H9 (cell line): ENCODE results near the gene DIP2C. TPM values are rescaled to one million over a fixed set of nuclear protein-coding genes. Genes with fewer than 3 reads are reported as not detected.

ENCODE experiments used
- DNase-seq: peaks from one replicate; pipeline ENCODE4 v3.0.0-alpha.2; 2017
- H2AFZ ChIP-seq: one replicate; pipeline ENCODE4 v1.6.1; 2013; ENCODE audit warnings: mild to moderate bottlenecking, low read length, control low read depth, moderate library complexity
- H2AK5ac ChIP-seq: 2 replicates; pipeline ENCODE4 v1.6.1; 2013; ENCODE audit warnings: low read length, control low read depth, mixed read lengths; ENCODE audit not compliant: insufficient read length
- H2BK120ac ChIP-seq: one replicate; pipeline ENCODE4 v1.6.1; 2013; ENCODE audit warnings: low read depth, mild to moderate bottlenecking, low read length, control low read depth, inconsistent platforms; ENCODE audit not compliant: poor library complexity, severe bottlenecking
- H2BK12ac ChIP-seq: 2 replicates; pipeline ENCODE4 v1.6.1; 2013; ENCODE audit warnings: low read length, control low read depth, mixed read lengths, low read depth; ENCODE audit not compliant: insufficient read length
- H2BK15ac ChIP-seq: 2 replicates; pipeline ENCODE4 v1.6.1; 2013; ENCODE audit warnings: low read depth, low read length, control low read depth
- H2BK20ac ChIP-seq: one replicate; pipeline ENCODE4 v1.6.1; 2013; ENCODE audit warnings: low read depth, mild to moderate bottlenecking, low read length, control low read depth, inconsistent platforms; ENCODE audit not compliant: poor library complexity, severe bottlenecking
- H2BK5ac ChIP-seq: 2 replicates; pipeline ENCODE4 v1.6.1; 2013; ENCODE audit warnings: low read length, control low read depth, mixed read lengths; ENCODE audit not compliant: insufficient read length
- H3K14ac ChIP-seq: 2 replicates; pipeline ENCODE4 v1.6.1; 2013; ENCODE audit warnings: low read length, control low read depth; ENCODE audit not compliant: insufficient read depth
- H3K18ac ChIP-seq: 2 replicates; pipeline ENCODE4 v1.6.1; 2013; ENCODE audit warnings: low read depth, mild to moderate bottlenecking, mixed read lengths, low read length, control low read depth; ENCODE audit not compliant: insufficient read length
- H3K23ac ChIP-seq: 2 replicates; pipeline ENCODE4 v1.6.1; 2013; ENCODE audit warnings: low read length, control low read depth, mixed read lengths, low read depth; ENCODE audit not compliant: insufficient read length
- H3K23me2 ChIP-seq: 2 replicates; pipeline ENCODE4 v1.6.1; 2013; ENCODE audit warnings: low read depth, mild to moderate bottlenecking, mixed read lengths, low read length, control low read depth; ENCODE audit not compliant: insufficient read length, poor library complexity, severe bottlenecking
- H3K27ac ChIP-seq: 2 replicates; pipeline ENCODE4 v1.5.1; 2013; ENCODE audit warnings: low read length, control low read depth, mixed read lengths, low read depth; ENCODE audit not compliant: insufficient read length
- H3K27me3 ChIP-seq: 2 replicates; pipeline ENCODE4 v1.6.1; 2013; ENCODE audit warnings: low read length, control low read depth, inconsistent platforms; ENCODE audit not compliant: insufficient read depth
- H3K4ac ChIP-seq: 2 replicates; pipeline ENCODE4 v1.6.1; 2013; ENCODE audit warnings: low read depth, mild to moderate bottlenecking, control low read depth, inconsistent platforms, low read length, moderate library complexity
- H3K4me1 ChIP-seq: 2 replicates; pipeline ENCODE4 v1.6.1; 2013; ENCODE audit warnings: low read length, control low read depth, inconsistent platforms; ENCODE audit not compliant: insufficient read depth
- H3K4me2 ChIP-seq: 2 replicates; pipeline ENCODE4 v1.6.1; 2013; ENCODE audit warnings: low read length, control low read depth, mixed read lengths; ENCODE audit not compliant: insufficient read length, insufficient read depth
- H3K56ac ChIP-seq: 2 replicates; pipeline ENCODE4 v1.6.1; 2013; ENCODE audit warnings: low read depth, mild to moderate bottlenecking, mixed read lengths, low read length, control low read depth; ENCODE audit not compliant: insufficient read length
- H3K79me1 ChIP-seq: 2 replicates; pipeline ENCODE4 v1.6.1; 2013; ENCODE audit warnings: low read depth, mild to moderate bottlenecking, moderate library complexity, low read length, control low read depth, inconsistent platforms; ENCODE audit not compliant: insufficient read depth, poor library complexity, severe bottlenecking
- H3K79me2 ChIP-seq: 2 replicates; pipeline ENCODE4 v1.6.1; 2013; ENCODE audit warnings: low read length, control low read depth, inconsistent platforms; ENCODE audit not compliant: insufficient read depth
- H3K9ac ChIP-seq: 2 replicates; pipeline ENCODE4 v1.6.1; 2013; ENCODE audit warnings: low read length, control low read depth, mixed read lengths; ENCODE audit not compliant: insufficient read length; ENCODE audit errors: extremely low read depth
- H3K9me3 ChIP-seq: one replicate; pipeline ENCODE4 v1.6.1; 2013; ENCODE audit warnings: low read depth, low read length, inconsistent platforms; ENCODE audit not compliant: control insufficient read depth
- H3T11ph ChIP-seq: one replicate; pipeline ENCODE4 v1.6.1; 2013; ENCODE audit warnings: mild to moderate bottlenecking, low read length, control low read depth, inconsistent platforms
- H4K20me1 ChIP-seq: one replicate; pipeline ENCODE4 v1.6.1; 2013; ENCODE audit not compliant: control insufficient read depth, insufficient read length, insufficient read depth
- H4K5ac ChIP-seq: 2 replicates; pipeline ENCODE4 v1.6.1; 2013; ENCODE audit warnings: low read depth, mild to moderate bottlenecking, mixed read lengths, low read length, control low read depth; ENCODE audit not compliant: insufficient read length
- H4K8ac ChIP-seq: replicated peaks from 2 replicates; pipeline ENCODE4 v1.6.1; 2013; ENCODE audit warnings: low read length, control low read depth, mixed read lengths, low read depth; ENCODE audit not compliant: insufficient read length
- H4K91ac ChIP-seq: 2 replicates; pipeline ENCODE4 v1.6.1; 2013; ENCODE audit warnings: low read depth, mild to moderate bottlenecking, moderate library complexity, mixed read lengths, low read length, control low read depth; ENCODE audit not compliant: insufficient read length
- H3K27ac Mint-ChIP-seq, 3 experiments: 2 replicates in 2 of 3; 3 replicates in 1 of 3; pipeline ENCODE4 v1.8.0; 2020 to 2021; ENCODE audit warnings: mixed read lengths in 3 of 3, mild to moderate bottlenecking in 1 of 3, moderate library complexity in 1 of 3
- H3K27me3 Mint-ChIP-seq: 2 replicates; pipeline ENCODE4 v1.8.0; 2021; ENCODE audit warnings: low read depth, mild to moderate bottlenecking, moderate library complexity, mixed read lengths
- H3K36me3 Mint-ChIP-seq, 3 experiments: 2 replicates in 2 of 3; 3 replicates in 1 of 3; pipeline ENCODE4 v1.8.0; 2020 to 2021; ENCODE audit warnings: low read depth in 3 of 3, mixed read lengths in 3 of 3; ENCODE audit not compliant: insufficient read depth in 1 of 3
- H3K4me1 Mint-ChIP-seq, 2 experiments: 2 replicates each; pipeline ENCODE4 v1.8.0; 2020; ENCODE audit warnings: mixed read lengths in 2 of 2
- H3K4me3 Mint-ChIP-seq, 2 experiments: 2 replicates in 1 of 2; 3 replicates in 1 of 2; pipeline ENCODE4 v1.8.0; 2020 to 2021; ENCODE audit warnings: mild to moderate bottlenecking in 2 of 2, mixed read lengths in 2 of 2, moderate library complexity in 1 of 2
- H3K9me3 Mint-ChIP-seq, 2 experiments: 2 replicates in 1 of 2; 3 replicates in 1 of 2; pipeline ENCODE4 v1.8.0; 2020; ENCODE audit warnings: mild to moderate bottlenecking in 2 of 2, mixed read lengths in 2 of 2, moderate library complexity in 1 of 2
- CTCF ChIP-seq: fragments of 200-600 bp; sonication (generic); conservative IDR thresholded peaks from 3 replicates; pipeline ENCODE4 v1.8.0; 2021; ENCODE audit warnings: antibody characterized with exemption, mild to moderate bottlenecking
- WGBS: extraction: QIAGEN DNeasy Blood & Tissue Kit; methylation state at CpG from one replicate; pipeline ENCODE4 v1.1.7; 2013; ENCODE audit warnings: missing lambda C conversion rate, low lambda C conversion rate, mixed read lengths; ENCODE audit not compliant: insufficient read length; ENCODE audit errors: extremely low coverage; 5-methylcytosine and 5-hydroxymethylcytosine counted together
- total RNA-seq: library from RNA; stranded (reverse); gene quantifications from 2 replicates; pipeline ENCODE4 v1.2.1, GENCODE V29; 2021

The DIP2C gene
- total RNA-seq, 1 experiment from 2014 or later, result 7.9 TPM

GRCh38 chr10:494149-494542, 195.3 kb downstream of the DIP2C start:
- WGBS, result no CpG with 5 or more reads among the region's 5 CpGs
- H3K4me1 Mint-ChIP-seq, result peaks cover 37 to 38% of the 10 kb centered on the region in 2 experiments

More at GRCh38 chr10:494149-494542, 195.3 kb downstream of the DIP2C start:
- Histone ChIP-seq H2BK5ac (no peak overlapping the region), H4K20me1 (peaks cover 3% of the 10 kb centered on the region), H3K9ac (no peak overlapping the region), H4K91ac (no peak overlapping the region), H4K5ac (no peak overlapping the region), H4K8ac (no peak overlapping the region), H3K79me1 (no peaks in the 10 kb centered on the region), H2AK5ac (no peak overlapping the region), H3K4me2 (no peak overlapping the region), H3K18ac (no peak overlapping the region), H2BK15ac (no peak overlapping the region), H3K4me1 (peaks cover 4% of the 10 kb centered on the region; the same call in 1 of the 2 replicates), H3K27ac (no peak overlapping the region), H2BK12ac (no peak overlapping the region), H3K27me3 (no peaks in the 10 kb centered on the region), H2BK120ac (no peak overlapping the region), H3K56ac (no peak overlapping the region), H3K23me2 (no peaks in the 10 kb centered on the region), H2BK20ac (no peak overlapping the region), H3K14ac (no peak overlapping the region), H2AFZ (no peak overlapping the region), H3K23ac (no peak overlapping the region), H3K4ac (no peak overlapping the region), H3K79me2 (no peaks in the 10 kb centered on the region), H3K9me3 (no peaks in the 10 kb centered on the region), H3T11ph (no peak overlapping the region)
- no peak overlapping the region; a peak in 1 of 7 replicates for H3K27ac Mint-ChIP-seq
- no peak for TF ChIP-seq CTCF
- H3K4me3 Mint-ChIP-seq, result no peak overlapping the region
- no peaks in the 10 kb centered on the region for H3K36me3 Mint-ChIP-seq
- H3K27me3 Mint-ChIP-seq, result peaks cover 35% of the 10 kb centered on the region
- no peak for DNase-seq
- H3K9me3 Mint-ChIP-seq, result no peaks in the 10 kb centered on the region
